Measurements from ENCODE around the gene PACS1. TPM values are rescaled to one million over a fixed set of nuclear protein-coding genes. Genes with fewer than 3 reads are reported as not detected.

PACS1 gene
- total and polyA plus RNA-seq, 8 donors = 50.7 to 57.5 (median 54.9) TPM

- Histone ChIP-seq H3K4me1 (peaks cover 10 to 26% of the 10 kb centered on the region in 2 donors), H3K36me3 (no peaks in the 10 kb centered on the region), H3K4me3 (peak overlapping the region in 1 of 2 donors; percentile 18), H3K27me3 (no peaks in the 10 kb centered on the region), H3K27ac (peak overlapping the region in 1 of 2 donors; percentile 68), H3K9me3 (no peaks in the 10 kb centered on the region)
- no peak for TF ChIP-seq CTCF (IDR thresholded peaks at IDR 0.05)
- DNase-seq = peak in 3 of 4 donors; percentile 29 to 83 (median 82)
- ATAC-seq = peak; percentile 86
- intact Hi-C loops (cut with DNase I) = no loop called here
Observed at GRCh38 chr11:66100272-66101065, 30.4 kb downstream of the PACS1 start.

GRCh38 chr11:66101066-66101464 is 31.0 kb downstream of the PACS1 start:
- TF ChIP-seq CTCF (IDR thresholded peaks at IDR 0.05) = no peak
- ATAC-seq = no peak
- H3K4me1 ChIP-seq = peaks cover 10 to 26% of the 10 kb centered on the region in 2 donors
- H3K27me3 ChIP-seq = no peaks in the 10 kb centered on the region
- no peak for DNase-seq
- H3K4me3 ChIP-seq = peak overlapping the region in 1 of 2 donors; percentile 18
- H3K27ac ChIP-seq = peak overlapping the region in 1 of 2 donors; percentile 68
- intact Hi-C loops (cut with DNase I) = no loop called here
- no peaks in the 10 kb centered on the region for H3K9me3 ChIP-seq
- no peaks in the 10 kb centered on the region for H3K36me3 ChIP-seq

GRCh38 chr11:66104057-66104638 is 34.1 kb downstream of the PACS1 start:
- Histone ChIP-seq H3K27me3 (no peaks in the 10 kb centered on the region), H3K36me3 (no peaks in the 10 kb centered on the region), H3K27ac (no peak overlapping the region), H3K4me1 (peaks cover 10 to 31% of the 10 kb centered on the region in 2 donors), H3K4me3 (no peak overlapping the region), H3K9me3 (no peaks in the 10 kb centered on the region)
- intact Hi-C loops (cut with DNase I) = no loop called here
- TF ChIP-seq CTCF (IDR thresholded peaks at IDR 0.05) = no peak
- ATAC-seq = no peak
- no peak for DNase-seq

GRCh38 chr11:66106786-66107599 is 36.9 kb downstream of the PACS1 start:
- ATAC-seq (no peak), DNase-seq (no peak)
- TF ChIP-seq CTCF (IDR thresholded peaks at IDR 0.05) = no peak
- Histone ChIP-seq H3K9me3 (no peaks in the 10 kb centered on the region), H3K36me3 (no peaks in the 10 kb centered on the region), H3K27ac (no peak overlapping the region), H3K4me1 (peaks cover 1 to 12% of the 10 kb centered on the region in 2 donors), H3K4me3 (no peak overlapping the region), H3K27me3 (no peaks in the 10 kb centered on the region)
- intact Hi-C loops (cut with DNase I) = no loop called here
